GM10266 (cell line): ENCODE measurements around the gene FHAD1.

ENCODE experiments used
- DNase-seq: peaks from one replicate; pipeline ENCODE4 v3.0.0; 2012; ENCODE audit errors: extremely low spot score
- CTCF ChIP-seq: IDR thresholded peaks from 2 replicates; pipeline ENCODE4 v1.5.1; 2012; ENCODE audit warnings: mild to moderate bottlenecking, low read depth; ENCODE audit not compliant: control insufficient read depth, insufficient read depth; ENCODE audit errors: missing control alignments

FHAD1 gene

GRCh38 chr1:15439325-15439724 is 192.3 kb downstream of the FHAD1 start:
- no peak for TF ChIP-seq CTCF
- no peak for DNase-seq

GRCh38 chr1:15440357-15440756 is 193.3 kb downstream of the FHAD1 start:
- TF ChIP-seq CTCF, result no peak
- no peak for DNase-seq

- no peak for TF ChIP-seq CTCF
- DNase-seq, result no peak
Observed at GRCh38 chr1:15441247-15441646, 194.2 kb downstream of the FHAD1 start.

GRCh38 chr1:15442119-15442518 is 195.1 kb downstream of the FHAD1 start:
- DNase-seq, result no peak
- TF ChIP-seq CTCF, result no peak

- no peak for DNase-seq
- TF ChIP-seq CTCF, result no peak
Observed at GRCh38 chr1:15442759-15443158, 195.7 kb downstream of the FHAD1 start.

GRCh38 chr1:15443281-15443680 is 196.3 kb downstream of the FHAD1 start:
- DNase-seq, result no peak
- no peak for TF ChIP-seq CTCF

GRCh38 chr1:15444468-15445389 is 197.7 kb downstream of the FHAD1 start:
- TF ChIP-seq CTCF, result no peak
- DNase-seq, result no peak
